ENCODE results near the gene ANAPC2.

Gene ANAPC2

GRCh38 chr9:137162505-137163364 is 25.6 kb downstream of the ANAPC2 start:
- peak; percentile 41 for DNase-seq (ENCODE audit: low read depth)

GRCh38 chr9:137161558-137162486 is 26.5 kb downstream of the ANAPC2 start:
- no peak for DNase-seq (ENCODE audit: low read depth)

GRCh38 chr9:137160716-137161557 is 27.4 kb downstream of the ANAPC2 start:
- no peak for DNase-seq (ENCODE audit: low read depth)

GRCh38 chr9:137160054-137160425 is 28.3 kb downstream of the ANAPC2 start:
- DNase-seq (ENCODE audit: low read depth), result no peak

DNA sequence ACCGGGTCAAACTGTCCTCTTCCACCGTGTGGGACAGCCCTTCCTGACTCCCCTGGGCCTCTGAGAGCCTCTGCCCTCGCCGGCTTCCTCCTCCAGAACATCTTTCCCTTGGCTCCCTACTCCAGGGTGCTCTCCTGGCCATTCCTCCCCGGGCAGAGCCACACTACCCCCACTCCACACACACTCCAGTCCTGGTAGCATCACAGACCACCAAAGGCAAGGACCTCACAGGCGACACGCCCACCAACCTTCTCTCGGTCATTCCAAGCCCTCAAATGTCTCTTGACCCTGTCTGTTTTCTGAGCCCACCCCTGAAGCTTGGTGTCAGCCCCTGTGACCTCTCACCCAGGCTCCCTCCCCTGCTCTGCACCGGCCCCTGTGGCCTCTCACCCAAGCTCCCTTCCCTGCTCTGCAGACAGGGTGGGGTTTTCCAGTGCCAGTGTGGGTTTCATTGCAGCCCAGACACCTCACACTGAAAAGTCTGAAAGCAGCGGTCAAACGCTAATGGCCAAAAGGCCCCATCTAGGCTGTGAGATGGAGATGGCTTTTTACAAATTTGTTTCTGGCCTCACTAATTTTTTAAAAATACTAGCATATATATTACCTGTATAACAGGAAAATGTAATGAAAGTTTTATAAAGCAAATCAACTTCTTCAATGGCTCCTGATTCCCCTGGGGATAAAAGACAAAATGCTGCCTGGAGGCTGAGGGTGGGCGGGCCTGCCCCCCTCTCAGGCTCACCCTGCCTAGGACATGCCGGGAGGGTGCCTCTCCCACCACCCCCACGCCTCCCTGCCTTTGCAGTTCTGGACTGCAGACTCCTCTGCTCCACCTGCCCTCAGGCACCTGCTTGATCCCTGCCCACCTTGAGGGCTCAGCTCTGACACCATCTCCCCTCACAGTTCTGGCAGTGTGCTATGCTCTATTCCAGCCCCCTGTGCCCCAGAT is 29.0 kb downstream of the ANAPC2 start:
- no peak for DNase-seq (ENCODE audit: low read depth)

DNA sequence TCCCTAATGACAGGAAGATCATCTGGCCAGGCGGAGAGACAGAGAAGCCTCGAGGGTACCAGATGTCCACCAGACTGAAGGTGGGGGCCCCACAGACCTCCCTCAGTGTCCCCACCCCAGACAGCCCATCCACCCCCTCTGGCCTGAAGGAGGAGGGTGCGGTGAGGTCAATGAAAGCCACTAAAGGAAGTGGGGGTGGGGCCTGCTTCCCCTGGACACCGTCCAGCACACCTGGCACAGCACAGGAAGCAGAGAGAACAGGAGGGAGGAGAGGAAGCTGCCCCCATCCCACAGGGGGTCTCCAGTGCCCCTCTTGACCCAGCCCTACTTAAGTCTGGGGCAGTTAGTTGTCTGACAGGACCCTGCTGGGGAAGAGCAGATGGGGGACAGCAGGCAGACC is 29.7 kb downstream of the ANAPC2 start:
- DNase-seq (ENCODE audit: low read depth), result no peak

GRCh38 chr9:137157618-137158415 is 30.5 kb downstream of the ANAPC2 start:
- DNase-seq (ENCODE audit: low read depth), result no peak

DNA sequence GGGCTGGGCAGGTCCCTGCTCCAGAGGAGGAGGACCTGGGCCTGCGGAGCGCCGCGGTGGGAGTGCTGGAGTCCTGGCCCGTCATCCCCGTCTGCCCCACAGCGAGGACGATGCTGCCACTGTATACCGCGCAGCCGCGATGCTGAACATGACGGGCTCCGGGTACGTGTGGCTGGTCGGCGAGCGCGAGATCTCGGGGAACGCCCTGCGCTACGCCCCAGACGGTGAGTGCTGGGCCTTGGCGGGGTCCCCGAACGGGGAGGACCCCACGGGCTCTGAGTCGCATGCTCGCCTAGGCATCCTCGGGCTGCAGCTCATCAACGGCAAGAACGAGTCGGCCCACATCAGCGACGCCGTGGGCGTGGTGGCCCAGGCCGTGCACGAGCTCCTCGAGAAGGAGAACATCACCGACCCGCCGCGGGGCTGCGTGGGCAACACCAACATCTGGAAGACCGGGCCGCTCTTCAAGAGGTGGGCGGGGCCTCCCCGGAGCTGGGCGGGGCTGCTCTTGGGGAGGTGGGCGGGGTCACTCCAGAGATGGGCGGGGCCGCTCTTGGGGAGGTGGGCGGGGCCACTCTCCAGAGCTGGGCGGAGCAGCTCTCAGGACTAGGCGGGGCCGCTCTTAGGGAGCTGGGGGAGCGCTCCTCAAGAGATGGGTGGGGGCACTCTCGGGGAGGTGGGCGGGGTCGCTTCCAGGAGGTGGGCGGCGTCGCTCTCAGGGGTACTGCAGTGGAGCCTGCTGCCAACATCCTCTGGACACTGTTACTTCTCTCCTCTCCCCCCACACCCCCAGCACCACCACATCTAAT is 31.6 kb downstream of the ANAPC2 start:
- DNase-seq (ENCODE audit: low read depth), result peak; percentile 53

DNA sequence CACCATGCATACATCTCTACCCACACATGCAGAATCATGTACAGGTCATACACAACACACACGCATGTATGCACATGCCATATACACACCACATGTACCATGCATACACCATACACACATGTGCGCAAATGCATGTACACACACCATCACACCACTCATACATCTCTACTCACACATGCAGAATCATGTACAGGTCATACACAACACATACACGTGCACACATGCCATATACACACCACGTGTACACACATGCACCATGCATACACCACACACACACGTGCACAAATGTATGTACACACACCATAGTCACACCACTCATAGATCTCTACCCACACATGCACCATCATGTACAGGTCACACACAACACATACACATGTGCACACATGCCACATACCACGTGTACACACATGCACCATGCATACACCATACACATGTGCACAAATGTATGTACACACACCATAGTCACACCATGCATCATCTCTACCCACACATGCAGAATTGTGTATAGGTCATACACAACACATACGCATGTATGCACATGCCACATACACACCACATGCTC is 35.4 kb downstream of the ANAPC2 start:
- DNase-seq (ENCODE audit: low read depth), result no peak

GRCh38 chr9:137150617-137151457 is 37.5 kb downstream of the ANAPC2 start:
- DNase-seq (ENCODE audit: low read depth), result peak; percentile 64

DNA sequence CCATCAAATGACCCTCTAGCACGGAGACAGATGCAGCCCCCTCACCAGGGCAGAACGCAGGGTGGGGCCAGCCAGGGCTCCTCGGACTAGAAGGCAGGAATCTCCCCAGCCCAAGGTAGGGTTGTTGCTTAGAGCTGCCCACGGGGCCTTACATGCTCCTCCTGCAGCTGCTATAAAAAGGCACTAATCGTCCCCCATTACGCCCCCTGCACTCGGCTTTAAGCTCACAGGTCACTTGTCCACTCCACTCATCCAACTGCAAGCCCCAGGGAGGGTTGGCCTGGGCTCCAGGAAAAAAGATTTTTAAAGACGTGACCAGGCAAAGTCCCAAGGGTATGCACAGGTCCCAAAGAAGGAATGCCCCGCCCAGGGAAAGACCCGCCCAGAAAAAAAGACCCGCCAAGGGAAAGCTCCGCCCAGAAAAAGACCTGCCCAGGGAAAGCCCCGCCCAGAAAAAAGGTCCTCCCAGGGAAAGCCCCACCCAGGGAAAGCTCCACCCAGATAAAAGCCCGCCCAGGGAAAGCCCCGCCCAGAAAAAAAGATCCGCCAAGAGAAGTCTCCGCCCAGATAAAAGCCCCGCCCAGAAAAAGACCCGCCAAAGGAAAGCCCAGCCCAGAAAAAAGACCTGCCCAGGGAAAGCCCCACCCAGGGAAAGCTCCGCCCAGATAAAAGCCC is 38.3 kb downstream of the ANAPC2 start:
- peak; percentile 39 for DNase-seq (ENCODE audit: low read depth)

DNA sequence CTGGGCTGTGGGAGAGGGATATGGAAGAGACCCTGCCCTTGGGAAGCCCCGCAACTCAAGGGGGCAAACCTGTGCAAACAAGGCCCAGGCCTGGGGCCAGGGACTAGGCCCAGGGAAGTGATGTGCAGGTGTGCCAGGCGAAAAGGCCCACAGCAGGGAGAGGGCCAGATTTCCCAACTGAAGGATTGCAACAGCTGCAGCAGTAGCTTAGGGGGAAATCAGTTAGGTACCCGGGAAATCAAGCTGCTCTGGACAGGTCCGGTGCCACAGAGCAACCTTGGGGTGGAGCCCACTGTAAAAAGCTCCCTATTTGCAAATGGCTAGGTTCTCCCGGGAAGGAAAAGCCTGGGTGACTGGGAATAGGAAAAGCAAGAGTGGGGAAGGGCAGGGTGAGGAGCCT is 39.0 kb downstream of the ANAPC2 start:
- no peak for DNase-seq (ENCODE audit: low read depth)

- DNase-seq (ENCODE audit: low read depth), result no peak
These were observed 39.7 kb downstream of the ANAPC2 start for GRCh38 chr9:137148661-137149060.

DNA sequence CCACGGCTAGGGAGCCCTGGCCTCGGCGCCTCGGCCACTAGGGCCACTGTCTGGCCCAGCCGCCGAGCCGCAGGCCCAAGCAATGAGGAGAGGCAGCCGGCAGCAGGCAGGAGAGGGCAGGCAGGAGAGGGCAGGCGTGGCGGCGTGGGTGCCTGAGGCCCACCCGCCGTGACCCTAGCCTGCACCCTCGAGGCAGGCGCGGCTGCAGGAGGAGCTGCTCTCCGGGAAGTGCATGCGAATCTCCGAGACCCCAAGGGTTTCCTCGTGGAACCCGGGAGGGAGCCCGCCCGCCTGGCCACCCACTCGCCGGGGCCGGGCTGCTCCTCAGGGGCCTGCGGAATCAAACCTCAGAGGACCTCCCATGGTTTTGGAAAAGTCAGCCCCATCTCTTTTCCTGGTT is 40.1 kb downstream of the ANAPC2 start:
- no peak for DNase-seq (ENCODE audit: low read depth)

- DNase-seq (ENCODE audit: low read depth), result no peak
These were observed 40.6 kb downstream of the ANAPC2 start for GRCh38 chr9:137147793-137148160.

GRCh38 chr9:137147091-137147792 is 41.1 kb downstream of the ANAPC2 start:
- DNase-seq (ENCODE audit: low read depth), result no peak

DNA sequence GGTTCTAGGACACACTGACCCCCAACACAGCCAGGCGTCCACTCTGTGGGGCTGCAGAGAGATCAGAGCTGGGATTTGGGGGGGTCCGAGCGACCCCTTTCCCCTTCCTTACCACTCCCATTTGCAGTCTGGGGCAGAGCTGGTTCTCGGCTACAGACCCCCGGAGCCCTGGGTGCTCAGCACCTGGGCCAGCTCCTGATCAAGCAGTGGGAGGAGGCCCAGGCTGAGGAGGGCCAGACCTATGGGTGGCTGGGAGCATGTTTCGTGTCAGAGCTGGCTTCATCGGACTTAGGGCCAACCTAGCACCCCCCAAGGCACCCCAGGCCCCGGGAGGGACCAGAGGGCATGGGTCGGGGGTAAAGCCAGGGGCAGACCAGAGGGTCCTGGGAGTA is 41.8 kb downstream of the ANAPC2 start:
- DNase-seq (ENCODE audit: low read depth), result no peak
